A549 (cell line): ENCODE results near the gene STRAP. TPM values are rescaled to one million over a fixed set of nuclear protein-coding genes. Genes with fewer than 3 reads are reported as not detected.
A peak's percentile ranks its signal among the peaks of the same experiment; 100 is the strongest.

Experiments
- ATAC-seq, 2 experiments: fragments of 200-7000 bp in 1 of 2; fragments of >200 bp in 1 of 2; cut with Nextera tagmentation in 1 of 2; cut with Tn5 transposase in 1 of 2; 3 replicates each; pipeline versions ENCODE4 v1.8.0 to v1.9.1; 2018 to 2020; ENCODE audit warnings: mild to moderate bottlenecking in 1 of 2, moderate library complexity in 1 of 2
- CTCF ChIA-PET: fragments of 300-600 bp; sonication (Branson Sonifier 250); formaldehyde crosslinking; extraction: SDS; loops from one replicate; lab custom pipeline; 2021; ENCODE audit warnings: antibody characterized with exemption, inconsistent platforms; lab: Yijun Ruan, JAX
- POLR2A ChIA-PET: fragments of 350-600 bp; formaldehyde crosslinking; extraction: SDS; loops from one replicate; lab custom pipeline; 2021; ENCODE audit warnings: antibody characterized with exemption, inconsistent platforms; lab: Yijun Ruan, JAX
- DNase-seq, 2 experiments: peaks; one replicate each; pipeline versions ENCODE4 v3.0.0 to v3.0.0-alpha.2; 2011 to 2016; ENCODE audit warnings: low read depth in 1 of 2, low spot score in 1 of 2
- FAIRE-seq: peaks from 2 replicates; lab custom pipeline; 2011; peaks lifted over from hg19 to GRCh38; lab: Jason Lieb, UNC
- H3K27ac ChIP-seq, 2 experiments: fragments of >200 bp; sonication (Bioruptor Twin); formaldehyde crosslinking; 3 replicates each; pipeline ENCODE4 v1.5.1; 2016 to 2017
- H3K4me1 ChIP-seq: fragments of >200 bp; sonication (Bioruptor Twin); formaldehyde crosslinking; 3 replicates; pipeline ENCODE4 v1.6.1; 2016
- H3K4me2 ChIP-seq: fragments of >200 bp; sonication (Bioruptor Twin); formaldehyde crosslinking; 3 replicates; pipeline ENCODE4 v1.6.1; 2016
- H3K4me3 ChIP-seq: fragments of >200 bp; sonication (Bioruptor Twin); formaldehyde crosslinking; 3 replicates; pipeline ENCODE4 v1.5.1; 2016
- H3K9me3 ChIP-seq: fragments of >200 bp; sonication (Bioruptor Twin); formaldehyde crosslinking; 3 replicates; pipeline ENCODE4 v1.6.1; 2016
- BHLHE40 ChIP-seq: IDR thresholded peaks from 2 replicates; pipeline ENCODE4 v1.6.1; 2012; ENCODE audit warnings: low read depth, low read length, inconsistent platforms
- CEBPB ChIP-seq, 2 experiments: fragments of >200 bp in 1 of 2; sonication (Bioruptor Twin) in 1 of 2; formaldehyde crosslinking in 1 of 2; IDR thresholded peaks; 2 replicates each; pipeline ENCODE4 v1.6.1; 2012 to 2016
- CHD4 ChIP-seq: fragments of 200-600 bp; sonication (generic); IDR thresholded peaks from 2 replicates; pipeline ENCODE4 v1.6.1; 2016; ENCODE audit warnings: antibody characterized with exemption, mild to moderate bottlenecking, borderline replicate concordance
- CTCF ChIP-seq: fragments of >200 bp; sonication (Bioruptor Twin); formaldehyde crosslinking; IDR thresholded peaks from 3 replicates; pipeline ENCODE4 v1.5.1; 2016
- EHF ChIP-seq: fragments of 250-450 bp; sonication (Bioruptor Pico); IDR thresholded peaks from 2 replicates; pipeline ENCODE4 v1.5.0; 2020; ENCODE audit warnings: mild to moderate bottlenecking
- FOSB ChIP-seq: fragments of 250-450 bp; sonication (Bioruptor Pico); IDR thresholded peaks from 2 replicates; pipeline ENCODE4 v1.5.0; 2020; ENCODE audit warnings: mild to moderate bottlenecking, moderate library complexity
- GATA3 ChIP-seq: IDR thresholded peaks from 2 replicates; pipeline ENCODE4 v1.6.1; 2012; ENCODE audit warnings: borderline replicate concordance
- HDAC2 ChIP-seq: fragments of 200-600 bp; sonication (generic); IDR thresholded peaks from 2 replicates; pipeline ENCODE4 v1.6.1; 2016
- HES2 ChIP-seq: fragments of >200 bp; sonication (Bioruptor Twin); formaldehyde crosslinking; IDR thresholded peaks from 2 replicates; pipeline ENCODE4 v1.6.1; 2016
- HEYL ChIP-seq: fragments of 250-450 bp; sonication (Bioruptor Pico); IDR thresholded peaks from 2 replicates; pipeline ENCODE4 v1.8.0; 2021; ENCODE audit warnings: mild to moderate bottlenecking, moderate library complexity
- HMGXB4 ChIP-seq: fragments of 250-450 bp; sonication (Bioruptor Pico); IDR thresholded peaks from 2 replicates; pipeline ENCODE4 v1.5.0; 2021; ENCODE audit warnings: mild to moderate bottlenecking, moderate library complexity, borderline replicate concordance
- HOXB5 ChIP-seq: fragments of 250-450 bp; sonication (Bioruptor Pico); IDR thresholded peaks from 2 replicates; pipeline ENCODE4 v1.5.0; 2020; ENCODE audit warnings: mild to moderate bottlenecking, moderate library complexity
- JUNB ChIP-seq: fragments of >200 bp; sonication (Bioruptor Twin); formaldehyde crosslinking; IDR thresholded peaks from 2 replicates; pipeline ENCODE4 v1.6.1; 2016
- MAFK ChIP-seq: fragments of 450-650 bp; IDR thresholded peaks from 2 replicates; pipeline ENCODE4 v1.6.1; 2014; ENCODE audit not compliant: partially characterized antibody
- MAX ChIP-seq: IDR thresholded peaks from 2 replicates; pipeline ENCODE4 v1.6.1; 2012
- MAZ ChIP-seq: fragments of 150-350 bp; IDR thresholded peaks from 2 replicates; pipeline ENCODE4 v1.6.1; 2014; ENCODE audit warnings: antibody characterized with exemption, low read depth, low read length, borderline replicate concordance
- NPAS2 ChIP-seq: fragments of 250-450 bp; sonication (Bioruptor Pico); IDR thresholded peaks from 2 replicates; pipeline ENCODE4 v1.8.0; 2022; ENCODE audit warnings: mild to moderate bottlenecking, moderate library complexity, borderline replicate concordance
- NR3C1 ChIP-seq: fragments of >200 bp; sonication (Bioruptor Twin); formaldehyde crosslinking; IDR thresholded peaks from 3 replicates; pipeline ENCODE4 v1.6.1; 2017
- POLR2AphosphoS2 ChIP-seq: conservative IDR thresholded peaks from 2 replicates; pipeline ENCODE4 v1.6.1; 2012; ENCODE audit warnings: low read length, improper control_type of control experiment, inconsistent platforms
- RARB ChIP-seq: fragments of 250-450 bp; sonication (Bioruptor Pico); IDR thresholded peaks from 2 replicates; pipeline ENCODE4 v1.8.0; 2021; ENCODE audit warnings: mild to moderate bottlenecking, moderate library complexity
- RFX5 ChIP-seq: fragments of 450-650 bp; IDR thresholded peaks from 2 replicates; pipeline ENCODE4 v1.7.1; 2014; ENCODE audit warnings: antibody characterized with exemption, mild to moderate bottlenecking, moderate library complexity
- RNF2 ChIP-seq: fragments of 200-600 bp; sonication (generic); IDR thresholded peaks from 2 replicates; pipeline ENCODE4 v1.6.1; 2016; ENCODE audit warnings: low read depth, mild to moderate bottlenecking, antibody characterized with exemption, moderate library complexity, borderline replicate concordance
- TP53 ChIP-seq: fragments of 250-450 bp; sonication (Bioruptor Pico); IDR thresholded peaks from 2 replicates; pipeline ENCODE4 v1.5.0; 2021; ENCODE audit warnings: mild to moderate bottlenecking, moderate library complexity
- ZNF302 ChIP-seq: fragments of 250-450 bp; sonication (Bioruptor Pico); IDR thresholded peaks from 2 replicates; pipeline ENCODE4 v1.9.0; 2021; ENCODE audit warnings: inconsistent platforms, mild to moderate bottlenecking, moderate library complexity
- WGBS: methylation state at CpG from one replicate; pipeline ENCODE4 v1.1.6; 2017; ENCODE audit errors: missing lambda C conversion rate; 5-methylcytosine and 5-hydroxymethylcytosine counted together
- polyA plus RNA-seq, 4 experiments: library from polyadenylated mRNA; depleted of rRNA in 3 of 4; stranded (reverse); fragments of >200 nt; fragmentation: RNase III in 1 of 4; extraction: RNeasy Plus Mini Kit Qiagen cat#74134 plus additional on column Dnase treatment in 1 of 4; gene quantifications; 2 replicates in 3 of 4; 3 replicates in 1 of 4; pipeline ENCODE4 v1.2.3, GENCODE V29; 2011 to 2017

Gene STRAP
- polyA plus RNA-seq, 2 of the 4 experiments (the other 2 are of a cell fraction) = 201 to 300 TPM

GRCh38 chr12:15880721-15881120, 1.5 kb upstream of the STRAP start:
- TF ChIP-seq HEYL (CRISPR knock-in tag) (no peak), CEBPB (IDR thresholded peaks at IDR 0.05) (no peak), CTCF (no peak), HES2 (no peak), MAFK (no peak), FOSB (no peak), GATA3 (no peak), EHF (CRISPR knock-in tag) (no peak)
- peaks cover 20% of the 10 kb centered on the region; the same call in 2 of the 3 replicates for H3K4me1 ChIP-seq
- peak overlapping the region; percentile 79; the same call in 2 of the 3 replicates for H3K4me2 ChIP-seq
- FAIRE-seq (no peak), DNase-seq (no peak), ATAC-seq (no peak)
- H3K27ac ChIP-seq = no peak overlapping the region
- ChIA-PET CTCF (no interaction called here), POLR2A (no interaction called here)
- H3K9me3 ChIP-seq = no peaks in the 10 kb centered on the region
- 92% methylated on average over 3 of the region's 3 CpGs for WGBS
- no peak overlapping the region for H3K4me3 ChIP-seq

- ChIA-PET POLR2A (no interaction called here), CTCF (interaction anchor here (1.1 to 1.4 kb wide), 2 partner anchors 12 to 294 kb away, joined by 3 to 4 read pairs; no protein-coding TSS in a partner anchor)
- peaks cover 43% of the 10 kb centered on the region; the same call in 2 of the 3 replicates for H3K4me1 ChIP-seq
- H3K27ac ChIP-seq = peak overlapping the region; percentile 89 to 90
- WGBS = 17% methylated on average over 6 of the region's 6 CpGs
- FAIRE-seq = no peak
- peak overlapping the region; percentile 74 for H3K4me3 ChIP-seq
- ATAC-seq = no peak
- no peak for DNase-seq
- TF ChIP-seq CTCF = no peak
- no peak for TF ChIP-seq BHLHE40
- no peak for TF ChIP-seq ZNF302
- no peak for TF ChIP-seq RFX5
- no peak for TF ChIP-seq POLR2AphosphoS2
- TF ChIP-seq NPAS2 (CRISPR knock-in tag) = no peak
- no peak for TF ChIP-seq EHF (CRISPR knock-in tag)
- TF ChIP-seq HMGXB4 (CRISPR knock-in tag) = no peak
- TF ChIP-seq NR3C1 = no peak
- no peak for TF ChIP-seq RARB (CRISPR knock-in tag)
- no peak for TF ChIP-seq MAZ
- no peak for TF ChIP-seq JUNB
- TF ChIP-seq HDAC2 = no peak
- no peak for TF ChIP-seq RNF2
- no peak for TF ChIP-seq TP53 (CRISPR knock-in tag)
- TF ChIP-seq HES2 = no peak
- TF ChIP-seq MAX = no peak
- no peak for TF ChIP-seq HOXB5 (CRISPR knock-in tag)
- TF ChIP-seq MAFK = no peak
- TF ChIP-seq CHD4 = no peak
- TF ChIP-seq, all 56 proteins: peak for 0
- peak overlapping the region; percentile 85 for H3K4me2 ChIP-seq
- no peaks in the 10 kb centered on the region for H3K9me3 ChIP-seq
These were observed 1.3 kb downstream of the STRAP start for GRCh38 chr12:15883536-15883935.
